GM19351 (cell line): ENCODE measurements around the gene PITHD1.
"Not testable (repeated sequence)": the region's sequence is repeated elsewhere in the genome, so short reads cannot be mapped to it uniquely, and the experiment has no call there.

Source experiments
- ATAC-seq: cut with Tn5 transposase; IDR thresholded peaks from one replicate; pipeline ENCODE4 v1.9.1; 2021; ENCODE audit warnings: mild to moderate bottlenecking, moderate library complexity; ENCODE audit not compliant: unreplicated experiment

Gene PITHD1

GRCh38 chr1:23797478-23798448, 19.5 kb downstream of the PITHD1 start:
- no peak for ATAC-seq

GRCh38 chr1:23798662-23799142, 20.5 kb downstream of the PITHD1 start:
- ATAC-seq, result no peak

GRCh38 chr1:23799255-23799569, 21.0 kb downstream of the PITHD1 start:
- no peak for ATAC-seq

DNA sequence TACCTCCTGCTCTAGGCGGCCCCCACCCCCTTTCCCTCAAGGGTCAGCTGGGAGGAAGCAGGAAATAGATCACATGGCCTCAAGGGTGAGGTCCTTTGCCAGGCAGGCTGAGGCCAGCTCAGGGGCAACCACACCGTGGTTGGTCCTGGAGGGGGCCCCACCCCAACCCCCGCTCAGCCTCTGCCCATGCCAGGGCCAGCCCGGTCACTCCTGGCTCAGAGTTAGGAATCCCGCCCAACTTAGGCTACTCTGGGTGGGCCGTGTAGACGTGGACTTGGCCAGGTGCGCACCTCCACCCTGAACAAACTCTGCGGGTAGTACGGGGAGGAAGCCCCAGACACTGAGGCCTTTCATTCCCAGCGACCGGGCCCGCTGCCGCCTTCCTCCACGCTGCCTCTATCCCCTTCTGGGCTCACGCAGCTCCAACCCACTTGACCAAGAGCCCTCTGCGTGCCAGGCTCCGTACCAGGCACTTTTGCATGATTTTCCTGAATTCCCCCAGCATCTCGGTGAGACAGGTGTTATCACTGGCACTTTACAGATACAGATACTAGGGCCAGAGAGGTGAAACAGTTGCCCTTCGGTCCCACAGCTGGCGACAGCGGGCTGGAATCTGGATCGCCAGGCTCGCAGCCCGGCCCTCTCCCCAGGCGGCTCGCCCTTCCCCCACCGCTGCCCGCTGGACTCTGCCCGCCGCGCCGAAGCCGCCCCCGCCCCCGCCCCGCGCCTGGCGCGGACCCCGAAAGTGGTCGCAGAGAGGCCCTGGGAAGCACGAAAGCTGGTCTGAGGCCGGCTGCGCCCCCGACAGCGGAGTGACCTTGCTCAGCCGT, 21.6 kb downstream of the PITHD1 start:
- ATAC-seq, result peak; percentile 7

- peak; percentile 81 for ATAC-seq
Observed at GRCh38 chr1:23800400-23801337, 22.5 kb downstream of the PITHD1 start, which contains the start of gene GALE. GALE (minus strand) TSS chr1:23800754; CDS start chr1:23799007, 1,747 bp downstream.

GRCh38 chr1:23801338-23801748, 23.1 kb downstream of the PITHD1 start:
- ATAC-seq, result no peak

DNA sequence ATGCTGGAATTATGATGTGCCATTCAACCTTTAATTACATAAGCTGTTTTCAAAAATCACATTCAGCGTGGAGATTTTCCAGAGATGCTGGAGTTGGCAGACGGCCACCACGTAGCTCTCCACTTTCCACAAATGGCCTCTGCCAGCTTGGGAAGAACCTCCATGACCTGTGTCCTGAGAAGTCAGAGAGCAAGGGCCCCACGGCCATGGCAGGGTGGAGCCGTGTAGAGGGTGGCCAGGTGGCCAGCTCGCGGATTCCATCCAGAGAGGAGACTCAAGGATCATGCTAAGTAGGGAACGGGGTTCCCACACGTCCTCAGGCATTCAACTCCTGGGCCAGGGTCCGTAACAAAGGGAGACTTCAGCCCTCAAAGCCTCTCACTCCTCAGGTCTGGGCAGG, 23.7 kb downstream of the PITHD1 start:
- ATAC-seq, result no peak

DNA sequence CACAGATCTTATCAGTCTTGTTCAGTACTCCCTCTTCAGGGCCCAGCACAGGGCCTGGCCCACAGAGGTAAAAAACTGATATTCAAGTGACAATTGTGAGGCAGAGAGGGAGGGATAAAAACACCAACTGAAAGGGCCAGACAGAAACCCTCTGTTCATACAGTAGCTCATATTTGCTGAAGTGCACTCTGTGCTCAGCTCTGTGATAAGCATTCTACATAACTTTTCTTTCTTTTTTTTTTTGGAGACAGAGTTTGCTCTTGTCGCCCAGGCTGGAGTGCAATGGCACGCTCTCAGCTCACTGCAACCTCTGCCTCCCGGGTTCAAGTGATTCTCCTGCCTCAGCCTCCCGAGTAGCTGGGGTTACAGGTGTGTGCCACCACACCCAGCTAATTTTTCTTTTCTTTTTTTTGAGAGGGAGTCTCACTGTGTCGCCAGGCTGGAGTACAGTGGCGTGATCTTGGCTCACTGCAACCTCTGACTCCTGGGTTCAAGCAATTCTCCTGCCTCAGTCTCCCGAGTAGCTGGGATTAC, 24.7 kb downstream of the PITHD1 start:
- ATAC-seq, result not testable (repeated sequence)

DNA sequence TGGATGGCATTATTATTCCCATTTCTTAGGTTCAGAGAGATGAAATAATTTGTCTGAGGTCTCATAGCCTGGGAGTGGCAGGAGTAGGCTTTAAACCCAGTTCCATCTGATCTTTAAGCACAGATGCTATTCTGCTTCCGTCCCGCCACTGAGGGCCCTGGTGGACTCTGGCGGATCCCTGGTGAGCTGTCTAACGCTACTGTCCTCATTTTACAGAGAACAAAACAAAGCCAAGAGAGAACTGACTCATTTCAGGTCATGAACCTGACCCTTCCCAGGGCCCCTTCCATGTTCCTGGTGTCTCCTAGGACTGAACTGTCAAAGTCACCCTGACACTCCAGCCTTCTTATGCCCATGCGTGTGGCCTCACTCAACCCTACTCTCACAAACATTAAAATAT, 25.5 kb downstream of the PITHD1 start:
- ATAC-seq, result no peak

- ATAC-seq, result no peak
Observed at GRCh38 chr1:23804183-23804835, 26.1 kb downstream of the PITHD1 start.

DNA sequence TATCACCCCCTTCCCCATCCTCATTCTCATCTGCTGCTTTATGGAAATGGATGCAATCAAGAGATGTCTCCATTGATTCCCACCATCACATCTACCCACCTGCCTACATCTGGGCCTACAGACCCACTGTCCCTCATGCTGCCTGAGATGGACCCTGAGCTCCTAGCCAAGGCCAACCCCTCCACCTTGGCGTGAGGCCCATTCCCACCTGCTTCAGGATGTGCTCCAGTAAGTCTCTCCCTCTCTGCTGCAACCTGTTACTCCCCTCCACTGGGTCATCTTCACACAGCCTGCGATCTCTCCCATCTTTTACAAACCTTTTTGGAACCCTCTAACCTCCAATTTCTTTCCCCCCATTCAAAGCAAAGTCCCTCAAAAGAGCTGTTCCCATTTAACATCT, 26.8 kb downstream of the PITHD1 start:
- ATAC-seq, result no peak

DNA sequence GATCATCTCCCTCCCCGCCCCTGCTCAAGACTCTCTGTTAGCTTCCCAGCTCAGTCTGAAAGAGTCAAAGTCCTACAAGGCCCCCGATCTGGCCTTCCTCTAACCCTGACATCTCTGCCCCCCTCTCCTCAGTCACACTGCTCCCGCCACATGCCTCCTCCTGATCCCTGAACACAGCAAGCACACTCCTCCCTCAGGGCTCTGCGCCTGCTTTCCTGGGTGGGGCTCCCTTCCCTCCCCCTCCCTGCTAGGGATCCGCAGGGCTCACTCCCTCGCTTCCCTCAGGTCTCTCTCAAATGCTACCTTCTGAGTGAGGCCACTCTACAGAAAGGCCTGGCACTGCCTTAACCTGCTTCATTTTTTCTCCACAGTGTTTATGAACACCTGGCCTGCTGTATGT, 28.1 kb downstream of the PITHD1 start:
- no peak for ATAC-seq

DNA sequence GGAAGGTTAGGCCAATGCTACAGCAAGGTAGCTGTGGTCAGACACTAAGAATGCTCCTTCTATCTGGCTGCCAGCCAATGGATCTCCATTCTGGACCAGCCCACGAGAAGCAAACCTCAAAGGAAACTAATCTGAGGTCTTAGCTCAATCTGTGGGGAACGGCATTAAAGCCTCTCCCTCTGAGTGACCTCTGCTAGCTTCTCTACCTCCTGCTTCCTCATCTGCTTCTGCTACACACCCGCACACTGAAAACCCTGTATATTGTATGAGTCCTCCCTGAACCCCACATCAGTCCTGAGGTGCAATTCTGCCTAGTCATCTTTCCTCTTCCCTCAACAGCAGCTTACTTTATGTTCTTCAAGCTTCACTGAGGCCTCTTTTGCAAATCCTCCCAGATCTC, 29.2 kb downstream of the PITHD1 start:
- no peak for ATAC-seq

DNA sequence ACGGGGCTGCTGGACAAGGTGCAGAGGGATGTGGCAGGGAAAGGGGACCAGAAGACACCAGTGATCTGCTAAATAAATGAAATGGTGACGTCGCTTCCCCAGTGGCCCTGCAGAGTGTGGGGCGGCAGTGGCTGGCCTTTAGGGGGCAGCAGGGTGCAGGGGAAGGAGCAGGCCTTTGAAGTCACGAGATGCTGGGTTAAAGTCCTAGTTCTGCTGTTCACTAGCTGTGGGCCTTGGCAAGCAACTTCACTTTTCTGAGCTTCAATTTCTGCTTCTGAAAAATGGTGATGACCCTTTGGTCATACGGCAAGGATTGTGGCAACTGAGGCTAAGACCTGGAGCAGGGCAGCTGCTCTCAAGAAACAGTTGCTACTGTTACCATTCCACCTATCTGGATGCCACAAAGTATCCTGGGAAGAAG, 31.5 kb downstream of the PITHD1 start:
- ATAC-seq, result peak; percentile 66

DNA sequence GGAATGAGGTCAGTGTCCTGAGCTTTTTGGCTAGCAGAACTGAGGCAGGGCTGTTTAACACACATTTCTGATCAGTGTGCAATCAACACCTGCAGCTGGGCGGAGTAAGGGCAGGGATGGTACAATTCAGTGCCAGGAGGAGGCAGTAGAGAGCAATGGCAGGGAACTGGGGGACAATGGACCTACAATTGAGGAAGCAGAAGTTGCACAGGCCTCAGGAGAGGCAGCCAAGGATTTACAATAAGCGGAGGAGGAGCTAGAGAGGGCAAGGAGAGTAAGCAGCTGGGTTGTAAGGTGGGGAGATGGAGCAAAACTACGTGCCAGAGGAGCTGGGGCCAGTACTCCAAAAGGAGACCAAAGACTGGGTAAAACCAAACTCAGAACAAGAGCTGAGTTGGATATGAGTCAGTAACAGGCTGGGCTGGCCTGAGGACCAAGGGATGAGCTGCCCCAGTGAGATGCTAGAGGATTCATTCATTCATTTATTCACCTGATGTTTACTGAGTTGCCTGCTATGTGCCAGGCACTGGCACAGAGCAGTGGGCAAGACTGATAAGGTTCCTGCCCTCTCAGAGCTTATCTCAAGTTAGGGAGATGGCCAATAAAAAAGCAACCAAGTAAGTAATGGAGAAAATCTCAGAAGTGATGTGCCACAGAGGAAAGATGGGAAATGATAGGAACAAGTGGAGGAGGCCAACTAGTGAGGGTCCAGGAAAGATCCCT, 32.8 kb downstream of the PITHD1 start:
- ATAC-seq, result peak; percentile 68

GRCh38 chr1:23814016-23814415, 35.8 kb downstream of the PITHD1 start:
- no peak for ATAC-seq

GRCh38 chr1:23816361-23816760, 38.1 kb downstream of the PITHD1 start:
- no peak for ATAC-seq

GRCh38 chr1:23816906-23817305, 38.7 kb downstream of the PITHD1 start:
- no peak for ATAC-seq

- ATAC-seq, result no peak
Observed at GRCh38 chr1:23817633-23818032, 39.4 kb downstream of the PITHD1 start.
